K562 (cell line): ENCODE results near the gene SOBP. TPM values are rescaled to one million over a fixed set of nuclear protein-coding genes. Genes with fewer than 3 reads are reported as not detected.

ENCODE experiments used
- ATAC-seq: fragments of 200-7000 bp; cut with Tn5 transposase; 3 replicates; pipeline ENCODE4 v1.9.1; 2020; ENCODE audit warnings: moderate library complexity
- BruUV-seq: library from RNA; stranded (reverse); fragments of 400-500 nt; replicated peaks from 2 replicates; lab custom pipeline; 2021; lab: Mats Ljungman, UMichigan
- CTCF ChIA-PET: fragments of 300-600 bp; formaldehyde crosslinking; extraction: SDS; loops from one replicate; lab custom pipeline; 2021; ENCODE audit warnings: low intra/inter-chr PET ratio; lab: Yijun Ruan, JAX
- POLR2A ChIA-PET: fragments of 300-600, 350-650 bp; sonication (Branson Sonifier 250); formaldehyde crosslinking; extraction: SDS; loops from one replicate; lab custom pipeline; 2021; ENCODE audit warnings: antibody characterized with exemption, inconsistent platforms; lab: Yijun Ruan, JAX
- DNase-seq, 4 experiments: peaks; one replicate each; pipeline versions ENCODE4 v3.0.0 to v3.0.0-alpha.2; 2011 to 2018; ENCODE audit warnings: low spot score in 3 of 4, mixed read lengths in 3 of 4; ENCODE audit errors: extremely low read depth in 1 of 4
- FAIRE-seq: peaks from 2 replicates; lab custom pipeline; 2011; peaks lifted over from hg19 to GRCh38; lab: Jason Lieb, UNC
- H2AFZ ChIP-seq: 2 replicates; pipeline ENCODE4 v1.6.0; 2011; ENCODE audit warnings: low read depth, low read length, control low read depth, inconsistent platforms
- H3K27ac ChIP-seq: fragments of 200-600 bp; 3 replicates; pipeline ENCODE4 v1.8.0; 2011; ENCODE audit warnings: low read depth, mild to moderate bottlenecking, control low read depth, inconsistent platforms, low read length, moderate library complexity, mixed read lengths; ENCODE audit errors: extremely low read depth
- H3K27me3 ChIP-seq, 2 experiments: fragments of 300-600 bp in 1 of 2; 2 replicates in 1 of 2; 3 replicates in 1 of 2; pipeline versions ENCODE4 v1.6.0 to v1.8.0; 2011; ENCODE audit warnings: inconsistent platforms in 2 of 2, low read length in 2 of 2, mild to moderate bottlenecking in 1 of 2, mixed read lengths in 1 of 2, moderate library complexity in 1 of 2; ENCODE audit not compliant: control insufficient read depth in 2 of 2, insufficient read depth in 2 of 2
- H3K36me3 ChIP-seq: fragments of 300-600 bp; 3 replicates; pipeline ENCODE4 v1.8.0; 2011; ENCODE audit warnings: mild to moderate bottlenecking, low read length, inconsistent platforms; ENCODE audit not compliant: control insufficient read depth, insufficient read depth
- H3K4me1 ChIP-seq, 2 experiments: fragments of 200-600 bp in 1 of 2; replicated peaks in 1 of 2; 2 replicates in 1 of 2; 3 replicates in 1 of 2; pipeline versions ENCODE4 v1.5.1 to v1.8.0; 2011; ENCODE audit warnings: inconsistent platforms in 2 of 2, low read length in 2 of 2, mild to moderate bottlenecking in 1 of 2, mixed read lengths in 1 of 2, moderate library complexity in 1 of 2; ENCODE audit not compliant: control insufficient read depth in 2 of 2, insufficient read depth in 2 of 2
- H3K4me2 ChIP-seq: 2 replicates; pipeline ENCODE4 v1.6.1; 2011; ENCODE audit warnings: low read length, control low read depth, inconsistent platforms, mixed read lengths; ENCODE audit not compliant: insufficient read depth
- H3K4me3 ChIP-seq: fragments of 200-600 bp; sonication (generic), shearing (Covaris generic); 2 replicates; pipeline ENCODE4 v1.5.1; 2016; ENCODE audit warnings: control low read depth, inconsistent platforms
- H3K79me2 ChIP-seq: fragments of 200-600 bp; 3 replicates; pipeline ENCODE4 v1.8.0; 2011; ENCODE audit warnings: low read length, inconsistent platforms; ENCODE audit not compliant: control insufficient read depth, insufficient read depth
- H3K9ac ChIP-seq, 2 experiments: 2 replicates each; pipeline versions ENCODE4 v1.6.0 to v1.6.1; 2011; ENCODE audit warnings: low read depth in 2 of 2, low read length in 2 of 2, control low read depth in 1 of 2, inconsistent platforms in 1 of 2, mild to moderate bottlenecking in 1 of 2, mixed read lengths in 1 of 2; ENCODE audit not compliant: insufficient read depth in 1 of 2
- H3K9me1 ChIP-seq: one replicate; pipeline ENCODE4 v1.6.0; 2011; ENCODE audit warnings: inconsistent platforms, mild to moderate bottlenecking, low read length, moderate library complexity; ENCODE audit not compliant: control insufficient read depth, insufficient read depth
- H3K9me3 ChIP-seq: replicated peaks from 2 replicates; pipeline ENCODE4 v1.5.1; 2011; ENCODE audit warnings: low read depth, low read length, inconsistent platforms; ENCODE audit not compliant: control insufficient read depth, insufficient read depth
- H4K20me1 ChIP-seq: replicated peaks from 2 replicates; pipeline ENCODE4 v1.6.1; 2011; ENCODE audit warnings: low read length, inconsistent platforms, mixed read lengths; ENCODE audit not compliant: control insufficient read depth, insufficient read depth
- C11orf30 ChIP-seq: fragments of 450-650 bp; IDR thresholded peaks from 2 replicates; pipeline ENCODE4 v1.6.1; 2016; ENCODE audit warnings: low read depth, mild to moderate bottlenecking
- CAMTA2 ChIP-seq: fragments of 250-450 bp; sonication (Bioruptor Pico); conservative IDR thresholded peaks from 2 replicates; pipeline ENCODE4 v1.5.1; 2022
- ERF ChIP-seq: fragments of 450-650 bp; formaldehyde crosslinking; IDR thresholded peaks from 2 replicates; pipeline ENCODE4 v1.4.0; 2020; ENCODE audit warnings: mild to moderate bottlenecking, mixed read lengths
- JUND ChIP-seq, 2 experiments: IDR thresholded peaks; 2 replicates in 1 of 2; 3 replicates in 1 of 2; pipeline ENCODE4 v1.6.1; 2011; ENCODE audit warnings: borderline replicate concordance in 2 of 2, low read depth in 2 of 2, low read length in 2 of 2, improper control_type of control experiment in 1 of 2, missing biosample characterization in 1 of 2, missing genetic modification characterization in 1 of 2, missing genetic modification reagents in 1 of 2
- MLX ChIP-seq, 2 experiments: fragments of 450-650 bp in 1 of 2; sonication (generic) in 1 of 2; formaldehyde crosslinking; conservative IDR thresholded peaks; 2 replicates each; pipeline versions ENCODE4 v1.4.0 to v1.8.1; 2020 to 2022; ENCODE audit warnings: mild to moderate bottlenecking in 1 of 2, missing genetic modification reagents in 1 of 2
- SIRT6 ChIP-seq: IDR thresholded peaks from one replicate; pipeline ENCODE4 v1.6.1; 2012; ENCODE audit warnings: low read depth, mild to moderate bottlenecking, control low read depth, inconsistent platforms, low read length, moderate library complexity
- TEAD1 ChIP-seq, 2 experiments: fragments of 450-650 bp in 1 of 2; sonication (generic) in 1 of 2; formaldehyde crosslinking; IDR thresholded peaks; 2 replicates each; pipeline versions ENCODE4 v1.4.0 to v1.8.0; 2020 to 2022; ENCODE audit warnings: mild to moderate bottlenecking in 2 of 2, missing genetic modification reagents in 1 of 2
- TOE1 ChIP-seq, 2 experiments: fragments of 450-650 bp in 1 of 2; sonication (generic) in 1 of 2; formaldehyde crosslinking in 1 of 2; IDR thresholded peaks; 2 replicates each; pipeline versions ENCODE4 v1.7.1 to v1.8.0; 2016 to 2022; ENCODE audit warnings: borderline replicate concordance in 2 of 2, mild to moderate bottlenecking in 2 of 2, antibody characterized with exemption in 1 of 2, inconsistent platforms in 1 of 2, low read depth in 1 of 2, missing genetic modification reagents in 1 of 2, moderate library complexity in 1 of 2
- ZNF644 ChIP-seq: fragments of 200-800 bp; sonication (Bioruptor generic); IDR thresholded peaks from 2 replicates; pipeline ENCODE4 v1.6.1; 2016; ENCODE audit warnings: low read depth, missing genetic modification characterization, missing compliant biosample characterization
- WGBS: fragments of 100-300 bp; shearing (Covaris generic); methylation state at CpG from one replicate; pipeline ENCODE4 v1.1.6; 2016; ENCODE audit warnings: low coverage, mixed read lengths; ENCODE audit not compliant: insufficient coverage; ENCODE audit errors: missing lambda C conversion rate; 5-methylcytosine and 5-hydroxymethylcytosine counted together
- in situ Hi-C: fragments of 300-500 bp; cut with MboI; formaldehyde crosslinking; loops from 4 replicates; pipeline ENCODE4 v1.15.0; 2018; ENCODE audit warnings: inconsistent platforms, mixed read lengths
- intact Hi-C: fragments of 100-400 bp; cut with micrococcal nuclease; formaldehyde crosslinking; loops from 2 replicates; pipeline ENCODE4 v1.14.2; 2022
- polyA plus RNA-seq, 8 experiments: library from polyadenylated mRNA; depleted of rRNA in 4 of 8; stranded (reverse) in 5 of 8; unstranded in 3 of 8; fragments of >200 nt; fragmentation: Nextera tagmentation in 2 of 8; fragmentation: Illumina TruSeq in 1 of 8; extraction: Ambion mirVana in 2 of 8; extraction: Trizol in 1 of 8; gene quantifications; 2 replicates each; pipeline versions ENCODE4 v1.2.1 to v1.2.3, GENCODE V29; 2011 to 2014; ENCODE audit warnings: inconsistent platforms in 1 of 8, missing spikeins in 1 of 8
- total RNA-seq, 7 experiments: library from RNA; depleted of rRNA in 6 of 7; stranded (reverse); fragments of >200 nt in 6 of 7; fragmentation: Illumina TruSeq in 2 of 7; extraction: Trizol in 2 of 7; gene quantifications; 2 replicates each; pipeline versions ENCODE4 v1.2.1 to v1.2.3, GENCODE V29; 2011 to 2021; ENCODE audit warnings: low replicate concordance in 1 of 7
- TF ChIP-seq, protein P1 (sequence below): fragments of 150-350 bp; IDR thresholded peaks from 2 replicates; pipeline ENCODE4 v1.6.1; 2014; ENCODE audit warnings: low read depth, mild to moderate bottlenecking, low read length, borderline replicate concordance
- TF ChIP-seq, protein P2 (sequence below): IDR thresholded peaks from 2 replicates; pipeline ENCODE4 v1.6.1; 2011; ENCODE audit warnings: borderline replicate concordance, low read depth, mild to moderate bottlenecking, moderate library complexity, low read length; ENCODE audit not compliant: insufficient read depth, poor library complexity, severe bottlenecking

The SOBP gene
- total and polyA plus RNA-seq, 9 of the 15 experiments (the other 6 are each of a cell fraction or from before 2014, with no cell fraction given): 0.16 TPM; not detected in 8

DNA sequence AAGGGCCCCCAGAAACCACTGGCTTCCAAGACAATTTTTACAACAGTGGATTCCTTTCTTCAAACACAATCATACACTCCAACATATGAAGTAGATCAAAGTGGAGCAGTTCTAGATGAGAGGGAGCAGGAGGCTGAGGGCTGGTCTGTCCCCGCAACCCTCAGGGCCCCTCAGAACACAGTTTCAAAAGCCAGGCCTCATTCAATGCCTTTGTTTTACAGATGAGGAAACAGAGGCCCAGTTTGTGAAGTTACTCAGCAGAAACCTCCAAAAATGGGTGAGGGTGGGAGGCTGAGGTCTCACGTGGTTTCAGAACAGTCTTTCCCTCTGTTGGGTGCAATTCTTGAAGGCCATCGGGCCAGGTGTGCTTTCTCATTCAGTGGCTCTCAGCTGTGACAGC is 199.3 kb downstream of the SOBP start (continued):
- TF ChIP-seq C11orf30 (no peak), TOE1 (IDR thresholded peaks at IDR 0.05; ENCODE audit: borderline replicate concordance) (no peak), TOE1 (CRISPR knock-in tag; IDR thresholded peaks at IDR 0.05; ENCODE audit: borderline replicate concordance, low read depth) (no peak), TEAD1 (CRISPR knock-in tag; IDR thresholded peaks at IDR 0.05) (no peak), CAMTA2 (CRISPR knock-in tag) (no peak), SIRT6 (no peak), ZNF644 (tag) (no peak)

DNA sequence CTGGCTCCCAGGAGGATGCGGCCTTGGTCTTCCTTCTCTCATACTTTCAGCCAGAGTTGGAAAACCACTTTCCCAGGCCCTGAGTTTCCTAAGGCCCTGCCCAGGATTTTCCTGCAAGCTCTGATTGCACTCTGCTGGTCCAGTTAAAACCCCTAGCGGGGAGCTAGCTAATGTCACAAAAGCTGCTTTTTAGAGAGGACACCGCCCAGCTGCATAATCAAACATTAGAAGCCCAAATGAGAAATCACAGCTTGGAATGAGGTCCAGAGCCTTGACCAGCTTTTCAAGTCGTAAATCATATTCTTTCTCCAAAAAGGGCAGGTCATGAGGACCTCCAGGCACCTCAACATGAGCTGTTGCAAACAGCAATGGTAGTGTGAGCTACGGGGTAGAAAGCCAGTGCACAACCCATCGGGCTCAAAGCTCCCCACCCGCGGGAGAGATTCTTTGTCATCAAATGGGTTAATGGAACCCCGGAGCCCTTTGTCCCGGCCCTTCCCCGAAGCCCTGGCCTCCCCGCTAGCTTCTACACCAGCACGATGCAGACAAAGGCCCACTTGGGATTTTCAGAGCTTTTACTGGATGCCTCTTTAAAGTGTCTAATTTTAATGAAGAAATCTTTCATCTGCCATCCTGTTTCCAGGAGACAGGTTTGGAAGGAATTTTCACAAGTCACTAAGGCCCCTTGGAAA is 200.2 kb downstream of the SOBP start:
- no peaks in the 10 kb centered on the region for H3K9me1 ChIP-seq
- ChIA-PET POLR2A (interaction anchor here (0.6 to 1.0 kb wide), 2 partner anchors 37 to 829 kb away, joined by 3 to 4 read pairs; no protein-coding TSS in a partner anchor), CTCF (interaction anchor here (0.5 kb wide), 1 partner anchor 79 kb away, joined by 3 read pairs; no protein-coding TSS in a partner anchor)
- H3K79me2 ChIP-seq: no peaks in the 10 kb centered on the region
- in situ Hi-C loops (loop anchor here (10.0 kb wide), 1 partner anchor 345 kb away; no protein-coding TSS in a partner anchor), intact Hi-C loops (no loop called here)
- H3K27ac ChIP-seq: no peak overlapping the region
- no peaks in the 10 kb centered on the region for H3K36me3 ChIP-seq
- no peak overlapping the region for H3K4me3 ChIP-seq
- no peaks in the 10 kb centered on the region for H3K9me3 ChIP-seq
- H4K20me1 ChIP-seq: no peaks in the 10 kb centered on the region; the same call in 1 of the 2 replicates
- no peak overlapping the region for H3K4me2 ChIP-seq
- DNase-seq (no peak), FAIRE-seq (no peak), ATAC-seq (no peak)
- peaks cover 9 to 38% of the 10 kb centered on the region in 2 experiments; a peak in 3 of 5 replicates for H3K27me3 ChIP-seq
- no TSS peak for BruUV-seq
- 1% methylated on average over 13 of the region's 13 CpGs for WGBS
- no peaks in the 10 kb centered on the region; a peak in 1 of 5 replicates for H3K4me1 ChIP-seq
- no peak overlapping the region for H3K9ac ChIP-seq
- no peak overlapping the region for H2AFZ ChIP-seq
- TF ChIP-seq JUND (IDR thresholded peaks at IDR 0.05; ENCODE audit: borderline replicate concordance, low read depth, low read length) (no peak), JUND (tag; IDR thresholded peaks at IDR 0.05; ENCODE audit: borderline replicate concordance, low read depth, low read length) (no peak), ERF (CRISPR knock-in tag) (no peak), MLX (CRISPR knock-in tag; conservative IDR thresholded peaks at IDR 0.05) (no peak)
- TF ChIP-seq, protein P1, sequence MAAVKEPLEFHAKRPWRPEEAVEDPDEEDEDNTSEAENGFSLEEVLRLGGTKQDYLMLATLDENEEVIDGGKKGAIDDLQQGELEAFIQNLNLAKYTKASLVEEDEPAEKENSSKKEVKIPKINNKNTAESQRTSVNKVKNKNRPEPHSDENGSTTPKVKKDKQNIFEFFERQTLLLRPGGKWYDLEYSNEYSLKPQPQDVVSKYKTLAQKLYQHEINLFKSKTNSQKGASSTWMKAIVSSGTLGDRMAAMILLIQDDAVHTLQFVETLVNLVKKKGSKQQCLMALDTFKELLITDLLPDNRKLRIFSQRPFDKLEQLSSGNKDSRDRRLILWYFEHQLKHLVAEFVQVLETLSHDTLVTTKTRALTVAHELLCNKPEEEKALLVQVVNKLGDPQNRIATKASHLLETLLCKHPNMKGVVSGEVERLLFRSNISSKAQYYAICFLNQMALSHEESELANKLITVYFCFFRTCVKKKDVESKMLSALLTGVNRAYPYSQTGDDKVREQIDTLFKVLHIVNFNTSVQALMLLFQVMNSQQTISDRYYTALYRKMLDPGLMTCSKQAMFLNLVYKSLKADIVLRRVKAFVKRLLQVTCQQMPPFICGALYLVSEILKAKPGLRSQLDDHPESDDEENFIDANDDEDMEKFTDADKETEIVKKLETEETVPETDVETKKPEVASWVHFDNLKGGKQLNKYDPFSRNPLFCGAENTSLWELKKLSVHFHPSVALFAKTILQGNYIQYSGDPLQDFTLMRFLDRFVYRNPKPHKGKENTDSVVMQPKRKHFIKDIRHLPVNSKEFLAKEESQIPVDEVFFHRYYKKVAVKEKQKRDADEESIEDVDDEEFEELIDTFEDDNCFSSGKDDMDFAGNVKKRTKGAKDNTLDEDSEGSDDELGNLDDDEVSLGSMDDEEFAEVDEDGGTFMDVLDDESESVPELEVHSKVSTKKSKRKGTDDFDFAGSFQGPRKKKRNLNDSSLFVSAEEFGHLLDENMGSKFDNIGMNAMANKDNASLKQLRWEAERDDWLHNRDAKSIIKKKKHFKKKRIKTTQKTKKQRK: no peak
- TF ChIP-seq, protein P2, sequence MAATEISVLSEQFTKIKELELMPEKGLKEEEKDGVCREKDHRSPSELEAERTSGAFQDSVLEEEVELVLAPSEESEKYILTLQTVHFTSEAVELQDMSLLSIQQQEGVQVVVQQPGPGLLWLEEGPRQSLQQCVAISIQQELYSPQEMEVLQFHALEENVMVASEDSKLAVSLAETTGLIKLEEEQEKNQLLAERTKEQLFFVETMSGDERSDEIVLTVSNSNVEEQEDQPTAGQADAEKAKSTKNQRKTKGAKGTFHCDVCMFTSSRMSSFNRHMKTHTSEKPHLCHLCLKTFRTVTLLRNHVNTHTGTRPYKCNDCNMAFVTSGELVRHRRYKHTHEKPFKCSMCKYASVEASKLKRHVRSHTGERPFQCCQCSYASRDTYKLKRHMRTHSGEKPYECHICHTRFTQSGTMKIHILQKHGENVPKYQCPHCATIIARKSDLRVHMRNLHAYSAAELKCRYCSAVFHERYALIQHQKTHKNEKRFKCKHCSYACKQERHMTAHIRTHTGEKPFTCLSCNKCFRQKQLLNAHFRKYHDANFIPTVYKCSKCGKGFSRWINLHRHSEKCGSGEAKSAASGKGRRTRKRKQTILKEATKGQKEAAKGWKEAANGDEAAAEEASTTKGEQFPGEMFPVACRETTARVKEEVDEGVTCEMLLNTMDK: no peak
